Measurements from ENCODE around the gene MTERF4.

Gene MTERF4

GRCh38 chr2:241070811-241071676 is 31.0 kb downstream of the MTERF4 start:
- in situ Hi-C loops (cut with MboI; ENCODE audit: low sequenced_read_pairs), result no loop called here

GRCh38 chr2:241070361-241070760 is 31.7 kb downstream of the MTERF4 start:
- in situ Hi-C loops (cut with MboI; ENCODE audit: low sequenced_read_pairs), result no loop called here

- in situ Hi-C loops (cut with MboI; ENCODE audit: low sequenced_read_pairs), result no loop called here
Measured at GRCh38 chr2:241069821-241070281, 32.2 kb downstream of the MTERF4 start.

- in situ Hi-C loops (cut with MboI; ENCODE audit: low sequenced_read_pairs), result no loop called here
Measured at GRCh38 chr2:241068942-241069810, 32.9 kb downstream of the MTERF4 start.

- in situ Hi-C loops (cut with MboI; ENCODE audit: low sequenced_read_pairs), result no loop called here
Measured at GRCh38 chr2:241068136-241068941, 33.7 kb downstream of the MTERF4 start.

DNA sequence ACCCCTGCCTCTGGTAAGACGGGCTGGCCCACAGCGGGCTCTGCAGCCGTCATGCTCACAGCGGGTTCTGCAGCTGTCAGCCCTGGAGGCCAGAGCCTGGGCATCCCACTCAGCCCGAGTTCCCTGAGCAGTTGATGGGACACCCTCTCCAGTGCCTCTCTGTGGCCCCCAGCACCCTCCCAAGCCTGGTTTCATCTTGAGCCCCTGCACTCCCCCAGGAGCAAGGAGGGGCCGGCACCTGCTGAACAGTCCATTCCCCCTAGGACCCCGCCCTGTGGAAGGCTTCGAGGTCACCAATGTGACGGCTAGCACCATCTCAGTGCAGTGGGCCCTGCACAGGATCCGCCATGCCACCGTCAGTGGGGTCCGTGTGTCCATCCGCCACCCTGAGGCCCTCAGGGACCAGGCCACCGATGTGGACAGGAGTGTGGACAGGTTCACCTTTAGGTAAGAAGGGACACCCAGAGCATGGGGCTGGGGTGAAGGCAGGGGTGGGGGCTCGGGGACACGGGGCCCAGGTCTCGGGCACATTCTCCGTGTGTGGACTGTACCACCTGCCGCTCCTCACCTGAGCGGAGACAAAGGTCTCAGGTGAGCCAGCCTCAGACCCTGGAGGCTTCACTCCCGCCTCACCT is 34.5 kb downstream of the MTERF4 start:
- in situ Hi-C loops (cut with MboI; ENCODE audit: low sequenced_read_pairs), result no loop called here

- in situ Hi-C loops (cut with MboI; ENCODE audit: low sequenced_read_pairs), result no loop called here
Measured at GRCh38 chr2:241066893-241067341, 35.2 kb downstream of the MTERF4 start.

- in situ Hi-C loops (cut with MboI; ENCODE audit: low sequenced_read_pairs), result no loop called here
Measured at GRCh38 chr2:241066171-241066892, 35.8 kb downstream of the MTERF4 start.

DNA sequence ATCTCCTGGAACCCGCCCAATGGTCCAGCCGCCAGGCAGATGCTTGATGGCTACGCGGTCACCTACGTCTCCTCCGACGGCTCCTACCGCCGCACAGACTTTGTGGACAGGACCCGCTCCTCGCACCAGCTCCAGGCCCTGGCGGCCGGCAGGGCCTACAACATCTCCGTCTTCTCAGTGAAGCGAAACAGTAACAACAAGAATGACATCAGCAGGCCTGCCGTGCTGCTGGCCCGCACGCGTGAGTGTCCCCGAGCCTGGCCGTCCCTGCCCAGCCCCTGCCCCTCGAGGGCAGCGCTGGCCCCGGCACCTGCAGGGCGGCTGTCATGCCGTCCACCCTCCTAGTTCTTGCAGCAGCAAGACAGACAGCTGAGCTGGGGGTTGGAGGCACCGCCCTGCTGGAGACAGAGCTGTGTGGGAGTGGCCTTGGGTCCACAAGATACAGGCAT is 36.7 kb downstream of the MTERF4 start:
- in situ Hi-C loops (cut with MboI; ENCODE audit: low sequenced_read_pairs), result no loop called here

GRCh38 chr2:241064802-241065354 is 37.2 kb downstream of the MTERF4 start:
- in situ Hi-C loops (cut with MboI; ENCODE audit: low sequenced_read_pairs), result no loop called here

- in situ Hi-C loops (cut with MboI; ENCODE audit: low sequenced_read_pairs), result no loop called here
Measured at GRCh38 chr2:241064008-241064801, 37.9 kb downstream of the MTERF4 start.

DNA sequence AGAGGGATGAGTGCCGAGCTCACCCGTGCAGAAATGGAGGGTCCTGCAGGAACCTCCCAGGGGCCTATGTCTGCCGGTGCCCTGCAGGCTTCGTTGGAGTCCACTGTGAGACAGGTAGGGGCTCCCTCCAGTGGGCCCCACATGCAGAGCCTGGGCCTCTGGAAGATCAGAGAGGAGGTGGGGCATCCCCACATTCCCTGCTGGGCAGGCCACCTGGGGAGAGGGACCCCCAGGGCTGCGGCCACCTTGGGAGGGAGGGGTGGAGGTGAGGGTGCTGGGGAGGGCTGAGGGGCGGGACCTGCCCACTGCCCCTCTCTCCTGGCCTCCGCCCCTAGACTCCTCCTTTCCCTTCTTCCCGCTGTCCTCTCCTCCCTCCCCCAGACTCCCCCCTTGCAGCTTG is 38.5 kb downstream of the MTERF4 start:
- in situ Hi-C loops (cut with MboI; ENCODE audit: low sequenced_read_pairs), result no loop called here

DNA sequence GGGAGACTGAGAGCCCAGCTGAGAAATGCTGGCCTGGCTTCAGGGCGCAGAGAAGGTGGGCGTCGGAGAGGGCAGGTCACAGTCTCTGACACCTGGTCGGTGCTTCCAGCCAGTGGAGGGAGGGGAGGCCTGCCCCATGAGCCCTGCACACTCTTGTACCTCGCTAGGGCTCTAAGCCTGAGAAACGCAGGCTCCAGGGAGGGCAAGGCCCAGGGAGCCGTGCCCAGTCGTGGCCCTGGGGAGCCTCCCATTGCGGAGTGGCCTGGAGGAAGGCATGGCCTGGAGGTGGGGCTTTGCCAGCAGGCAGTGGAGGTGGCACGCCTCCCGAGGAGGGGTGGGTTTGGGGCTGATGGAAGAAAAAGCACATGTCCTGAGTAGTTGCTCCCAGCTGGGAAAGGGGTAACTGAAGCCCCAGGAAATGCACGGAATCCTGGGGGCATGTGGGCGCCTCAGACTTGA is 39.0 kb downstream of the MTERF4 start:
- in situ Hi-C loops (cut with MboI; ENCODE audit: low sequenced_read_pairs), result no loop called here

GRCh38 chr2:241062389-241063092 is 39.5 kb downstream of the MTERF4 start:
- in situ Hi-C loops (cut with MboI; ENCODE audit: low sequenced_read_pairs), result no loop called here

GRCh38 chr2:241061275-241061674 is 40.8 kb downstream of the MTERF4 start:
- in situ Hi-C loops (cut with MboI; ENCODE audit: low sequenced_read_pairs), result no loop called here

GRCh38 chr2:241053576-241054251 is 48.4 kb downstream of the MTERF4 start:
- in situ Hi-C loops (cut with MboI; ENCODE audit: low sequenced_read_pairs), result no loop called here

DNA sequence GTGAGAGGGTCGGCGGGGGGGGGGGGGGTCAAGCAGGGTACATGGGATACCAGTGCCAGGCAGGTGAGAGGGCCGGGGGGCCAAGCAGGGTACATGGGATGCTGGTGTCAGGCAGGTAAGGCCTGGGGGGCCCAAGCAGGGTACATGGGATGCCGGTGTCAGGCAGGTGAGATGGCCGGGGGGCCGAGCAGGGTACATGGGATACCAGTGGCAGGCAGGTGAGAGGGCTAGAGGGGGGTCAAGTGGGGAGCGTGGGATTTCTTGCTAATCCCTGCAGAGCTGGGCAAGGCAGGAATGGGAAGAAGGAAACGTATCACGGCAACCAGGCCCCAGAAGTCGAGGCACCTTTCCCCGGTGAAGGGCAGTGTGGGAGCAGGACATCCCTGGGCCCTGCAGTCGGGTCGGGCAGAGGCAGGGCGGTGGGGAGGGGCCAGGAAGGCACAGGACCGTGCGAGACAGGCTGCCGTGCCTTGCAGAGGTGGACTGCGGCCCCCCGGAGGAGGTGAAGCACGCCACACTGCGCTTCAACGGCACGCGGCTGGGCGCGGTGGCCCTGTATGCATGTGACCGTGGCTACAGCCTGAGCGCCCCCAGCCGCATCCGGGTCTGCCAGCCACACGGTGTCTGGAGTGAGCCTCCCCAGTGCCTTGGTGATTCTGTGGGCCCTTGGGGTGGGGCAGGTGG is 49.3 kb downstream of the MTERF4 start:
- in situ Hi-C loops (cut with MboI; ENCODE audit: low sequenced_read_pairs), result no loop called here

Measured in hTERT RPE-1 (cell line).